Measurements from ENCODE around the gene APBA1. TPM values are rescaled to one million over a fixed set of nuclear protein-coding genes. Genes with fewer than 3 reads are reported as not detected.

APBA1 gene
- total RNA-seq, 1 donor from 2014 or later, result 8.7 TPM

DNA sequence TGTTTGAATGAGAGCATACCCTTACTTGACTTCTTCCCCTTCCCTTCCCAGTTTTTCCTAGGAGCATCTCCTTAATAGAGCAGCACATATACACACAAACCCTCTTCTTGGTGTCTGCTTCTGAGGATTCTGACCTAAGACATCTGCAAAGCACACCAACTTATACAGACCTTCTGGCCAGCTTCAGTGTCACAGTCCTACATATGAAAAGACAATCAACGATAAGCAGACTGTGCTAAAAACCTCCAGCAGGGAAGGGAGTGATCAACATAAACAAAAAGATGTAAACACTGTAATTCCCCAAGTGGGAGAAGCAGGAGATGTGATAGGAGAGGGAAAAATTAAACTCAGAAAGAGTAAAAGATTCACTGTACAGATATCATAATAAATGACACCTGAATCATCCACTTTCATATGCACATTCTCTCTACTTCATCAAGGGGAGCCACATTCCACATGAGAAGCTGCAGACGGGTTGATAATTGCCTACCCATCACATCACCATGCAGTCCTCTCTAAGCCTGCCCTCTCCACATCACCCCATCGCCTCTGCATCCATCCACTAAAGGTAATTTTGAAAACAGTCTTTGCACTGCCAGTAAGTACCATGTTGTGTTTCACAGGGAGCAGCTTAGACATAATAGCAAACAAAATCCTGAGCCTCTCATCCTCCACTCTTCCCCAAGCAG is 13.0 kb downstream of the APBA1 start:
- H3K27ac ChIP-seq, result no peak overlapping the region
- no peaks in the 10 kb centered on the region for H3K9me3 ChIP-seq
- no peaks in the 10 kb centered on the region for H3K4me1 ChIP-seq
- intact Hi-C loops (cut with DNase I), result no loop called here
- TF ChIP-seq, protein P1, sequence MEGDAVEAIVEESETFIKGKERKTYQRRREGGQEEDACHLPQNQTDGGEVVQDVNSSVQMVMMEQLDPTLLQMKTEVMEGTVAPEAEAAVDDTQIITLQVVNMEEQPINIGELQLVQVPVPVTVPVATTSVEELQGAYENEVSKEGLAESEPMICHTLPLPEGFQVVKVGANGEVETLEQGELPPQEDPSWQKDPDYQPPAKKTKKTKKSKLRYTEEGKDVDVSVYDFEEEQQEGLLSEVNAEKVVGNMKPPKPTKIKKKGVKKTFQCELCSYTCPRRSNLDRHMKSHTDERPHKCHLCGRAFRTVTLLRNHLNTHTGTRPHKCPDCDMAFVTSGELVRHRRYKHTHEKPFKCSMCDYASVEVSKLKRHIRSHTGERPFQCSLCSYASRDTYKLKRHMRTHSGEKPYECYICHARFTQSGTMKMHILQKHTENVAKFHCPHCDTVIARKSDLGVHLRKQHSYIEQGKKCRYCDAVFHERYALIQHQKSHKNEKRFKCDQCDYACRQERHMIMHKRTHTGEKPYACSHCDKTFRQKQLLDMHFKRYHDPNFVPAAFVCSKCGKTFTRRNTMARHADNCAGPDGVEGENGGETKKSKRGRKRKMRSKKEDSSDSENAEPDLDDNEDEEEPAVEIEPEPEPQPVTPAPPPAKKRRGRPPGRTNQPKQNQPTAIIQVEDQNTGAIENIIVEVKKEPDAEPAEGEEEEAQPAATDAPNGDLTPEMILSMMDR (IDR thresholded peaks at IDR 0.05), result no peak
- no peaks in the 10 kb centered on the region for H3K27me3 ChIP-seq
- DNase-seq (ENCODE audit: low spot score in 2 of 2), result no peak
- H3K4me3 ChIP-seq, result no peak overlapping the region
- no peaks in the 10 kb centered on the region for H3K36me3 ChIP-seq

DNA sequence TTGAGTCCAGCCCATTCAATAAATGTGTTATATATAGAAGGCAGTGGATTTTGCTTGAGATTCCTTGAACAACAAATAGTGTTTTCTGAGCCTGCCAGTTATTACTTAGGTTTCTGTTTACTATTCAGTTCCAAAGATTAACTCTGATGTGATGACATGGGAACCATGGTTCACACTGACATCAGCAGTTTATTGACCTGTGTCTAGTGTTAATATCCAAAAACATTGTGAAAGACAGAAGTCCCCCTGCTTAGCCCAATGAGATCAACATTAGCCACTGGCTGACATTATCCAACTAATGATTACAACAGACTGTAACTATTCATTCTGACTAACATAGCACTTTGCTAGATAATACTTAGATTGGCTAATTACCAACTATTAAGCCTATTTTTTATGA is 14.9 kb downstream of the APBA1 start:
- DNase-seq (ENCODE audit: low spot score in 2 of 2), result no peak
- Histone ChIP-seq H3K9me3 (no peaks in the 10 kb centered on the region), H3K4me3 (no peak overlapping the region), H3K27me3 (no peaks in the 10 kb centered on the region), H3K36me3 (no peaks in the 10 kb centered on the region), H3K4me1 (no peaks in the 10 kb centered on the region), H3K27ac (no peak overlapping the region)
- intact Hi-C loops (cut with DNase I), result no loop called here
- TF ChIP-seq, protein P1 (IDR thresholded peaks at IDR 0.05), result no peak

DNA sequence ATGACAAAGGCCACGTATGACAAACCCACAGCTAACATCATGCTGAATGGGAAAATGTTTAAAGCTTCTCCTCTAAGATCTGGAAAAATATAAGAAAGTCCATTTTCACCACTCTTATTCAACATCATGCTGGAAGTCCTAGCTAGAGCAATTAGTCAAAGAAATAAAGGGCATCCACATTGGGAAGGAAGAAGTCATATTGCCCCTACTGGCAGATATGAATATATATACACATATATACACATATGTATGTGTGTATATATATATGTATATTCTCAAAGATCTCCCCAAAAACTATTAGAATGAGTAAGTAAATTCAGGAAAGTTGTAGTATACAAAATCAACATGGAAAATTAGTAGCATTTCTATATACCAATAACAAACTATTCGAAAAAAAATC is 17.1 kb downstream of the APBA1 start:
- no peaks in the 10 kb centered on the region for H3K27me3 ChIP-seq
- no peak overlapping the region for H3K27ac ChIP-seq
- intact Hi-C loops (cut with DNase I), result no loop called here
- no peak overlapping the region for H3K4me3 ChIP-seq
- DNase-seq (ENCODE audit: low spot score in 2 of 2), result no peak
- no peaks in the 10 kb centered on the region for H3K9me3 ChIP-seq
- H3K36me3 ChIP-seq, result no peaks in the 10 kb centered on the region
- TF ChIP-seq, protein P1 (IDR thresholded peaks at IDR 0.05), result no peak
- no peaks in the 10 kb centered on the region for H3K4me1 ChIP-seq

DNA sequence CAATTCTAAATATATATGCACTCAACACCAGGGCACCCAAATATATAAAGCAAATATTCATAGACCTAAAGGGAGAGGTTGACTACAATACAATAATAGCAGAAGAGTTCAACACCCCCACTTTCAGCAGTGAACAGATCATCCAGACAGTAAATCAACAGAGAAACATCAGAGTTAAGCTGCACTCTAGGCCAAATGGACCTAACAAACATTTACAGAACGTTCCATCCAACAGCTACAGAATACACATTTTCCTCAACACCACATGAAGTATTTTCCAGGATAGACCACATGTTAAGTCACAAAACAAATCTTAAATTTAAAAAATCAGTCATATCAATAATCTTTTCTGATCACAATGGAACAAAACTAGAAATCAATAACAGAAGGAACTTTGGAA is 18.9 kb downstream of the APBA1 start:
- Histone ChIP-seq H3K27ac (no peak overlapping the region), H3K9me3 (no peaks in the 10 kb centered on the region), H3K36me3 (no peaks in the 10 kb centered on the region), H3K4me1 (no peaks in the 10 kb centered on the region), H3K27me3 (no peaks in the 10 kb centered on the region), H3K4me3 (no peak overlapping the region)
- intact Hi-C loops (cut with DNase I), result no loop called here
- no peak for DNase-seq (ENCODE audit: low spot score in 2 of 2)
- TF ChIP-seq, protein P1 (IDR thresholded peaks at IDR 0.05), result no peak

DNA sequence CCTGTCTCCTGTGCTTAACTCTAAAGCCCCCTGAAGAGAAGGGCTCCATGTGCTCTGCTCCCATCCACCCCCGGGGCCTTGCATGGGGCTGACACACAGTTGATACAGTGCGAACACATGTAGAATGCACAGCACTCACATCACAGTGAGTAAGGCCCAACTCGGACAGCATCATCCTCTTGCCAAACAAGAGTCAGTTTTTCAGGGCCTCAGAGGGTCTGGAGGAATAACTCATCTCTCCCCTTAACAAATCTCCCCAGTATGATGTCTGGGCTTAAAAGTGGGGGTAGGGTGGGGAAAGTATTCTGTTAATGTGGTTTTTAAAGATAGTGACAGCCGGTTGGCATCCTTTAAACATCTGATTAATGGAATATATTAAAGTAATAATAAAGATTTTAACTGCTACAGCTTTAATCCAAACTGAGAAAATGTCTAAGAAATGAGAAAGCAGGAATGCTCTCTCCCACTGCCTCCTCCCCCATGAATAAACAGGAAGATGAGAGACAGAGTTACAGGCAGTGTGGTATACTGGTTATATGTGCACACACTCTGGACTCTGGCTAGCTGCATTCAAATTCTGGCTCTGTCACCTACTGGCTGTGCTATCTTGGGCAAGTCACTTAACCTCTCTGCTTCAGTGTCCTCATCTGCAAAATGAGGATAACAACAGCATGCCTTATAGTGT is 22.5 kb downstream of the APBA1 start:
- Histone ChIP-seq H3K27me3 (no peaks in the 10 kb centered on the region), H3K9me3 (no peaks in the 10 kb centered on the region), H3K4me3 (no peak overlapping the region), H3K4me1 (no peaks in the 10 kb centered on the region), H3K36me3 (no peaks in the 10 kb centered on the region), H3K27ac (no peak overlapping the region)
- intact Hi-C loops (cut with DNase I), result no loop called here
- TF ChIP-seq, protein P1 (IDR thresholded peaks at IDR 0.05), result no peak
- DNase-seq (ENCODE audit: low spot score in 2 of 2), result no peak

Measured in ascending aorta (tissue), 2 donors.